ENCODE measurements around the gene DLX5. TPM values are rescaled to one million over a fixed set of nuclear protein-coding genes. Genes with fewer than 3 reads are reported as not detected.

The DLX5 gene
- total RNA-seq, 4 donors from 2014 or later: 14.2 to 39.4 (median 31.5) TPM

- Histone ChIP-seq H3K4me3 (peak within 1 kb of the TSS; percentile 49), H3K9me3 (no peaks in the 10 kb centered on the region), H3K36me3 (no peaks in the 10 kb centered on the region), H3K27me3 (peaks cover 100% of the 10 kb centered on the region), H3K27ac (no peak within 1 kb of the TSS), H3K4me1 (peaks cover 39% of the 10 kb centered on the region)
- DNase-seq (ENCODE audit: low spot score in 2 of 2): peak in 1 of 2 donors; percentile 76
- TF ChIP-seq POLR2A (IDR thresholded peaks at IDR 0.05): no peak
- TF ChIP-seq EP300 (IDR thresholded peaks at IDR 0.05): no peak
- TF ChIP-seq, protein P1, sequence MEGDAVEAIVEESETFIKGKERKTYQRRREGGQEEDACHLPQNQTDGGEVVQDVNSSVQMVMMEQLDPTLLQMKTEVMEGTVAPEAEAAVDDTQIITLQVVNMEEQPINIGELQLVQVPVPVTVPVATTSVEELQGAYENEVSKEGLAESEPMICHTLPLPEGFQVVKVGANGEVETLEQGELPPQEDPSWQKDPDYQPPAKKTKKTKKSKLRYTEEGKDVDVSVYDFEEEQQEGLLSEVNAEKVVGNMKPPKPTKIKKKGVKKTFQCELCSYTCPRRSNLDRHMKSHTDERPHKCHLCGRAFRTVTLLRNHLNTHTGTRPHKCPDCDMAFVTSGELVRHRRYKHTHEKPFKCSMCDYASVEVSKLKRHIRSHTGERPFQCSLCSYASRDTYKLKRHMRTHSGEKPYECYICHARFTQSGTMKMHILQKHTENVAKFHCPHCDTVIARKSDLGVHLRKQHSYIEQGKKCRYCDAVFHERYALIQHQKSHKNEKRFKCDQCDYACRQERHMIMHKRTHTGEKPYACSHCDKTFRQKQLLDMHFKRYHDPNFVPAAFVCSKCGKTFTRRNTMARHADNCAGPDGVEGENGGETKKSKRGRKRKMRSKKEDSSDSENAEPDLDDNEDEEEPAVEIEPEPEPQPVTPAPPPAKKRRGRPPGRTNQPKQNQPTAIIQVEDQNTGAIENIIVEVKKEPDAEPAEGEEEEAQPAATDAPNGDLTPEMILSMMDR (IDR thresholded peaks at IDR 0.05): no peak
- WGBS: 3% methylated on average over 44 of the region's 44 CpGs
Measured at GRCh38 chr7:97005183-97006054, 19.2 kb downstream of the DLX5 start, which contains the start of gene DLX6. DLX6 (plus strand) TSS chr7:97005553; CDS start chr7:97005978, 425 bp downstream.

DNA sequence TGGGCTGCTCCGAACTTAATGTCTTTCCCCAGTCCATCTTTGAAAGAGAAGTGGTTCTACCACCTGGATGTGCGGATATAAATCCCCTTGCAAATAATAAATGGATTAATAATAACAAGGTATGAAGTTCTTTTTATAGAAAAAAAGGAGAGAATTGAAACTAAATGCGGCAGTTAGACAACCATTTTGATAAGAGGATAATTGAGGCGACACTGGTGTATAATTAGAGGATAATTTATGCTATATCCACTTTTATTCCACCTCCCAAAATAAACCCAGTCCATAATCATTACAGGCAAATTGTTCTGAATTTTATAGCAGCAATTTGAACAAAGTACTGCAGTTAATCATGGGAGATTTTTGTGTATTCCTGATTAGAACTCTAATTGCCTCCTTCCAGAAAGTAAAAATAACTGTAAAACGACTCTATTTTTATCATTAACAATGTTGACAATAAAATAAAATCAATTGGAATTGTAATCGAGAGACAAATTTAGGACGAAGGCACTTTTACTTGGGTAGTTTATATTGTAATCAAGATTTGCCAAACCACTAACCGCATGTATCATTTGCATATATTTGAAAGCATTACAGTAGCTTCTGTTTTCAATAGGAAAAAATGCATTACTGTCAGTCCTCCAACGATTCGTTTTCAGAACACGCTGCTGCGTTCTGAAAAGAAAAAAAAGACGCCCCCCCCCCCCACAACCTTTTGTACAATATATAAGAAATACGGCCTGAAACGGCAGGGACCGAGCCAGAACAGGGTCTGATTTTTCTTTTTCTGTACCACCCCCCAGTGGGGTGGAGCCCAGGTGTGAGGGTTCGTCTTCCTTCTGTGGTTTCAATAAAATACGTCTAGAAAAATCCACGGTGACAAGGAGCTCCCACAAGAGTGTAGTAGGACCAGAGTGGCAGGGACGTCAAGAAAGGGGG lies 20.1 kb downstream of the DLX5 start:
- H3K36me3 ChIP-seq: no peaks in the 10 kb centered on the region
- H3K27ac ChIP-seq: no peak overlapping the region
- TF ChIP-seq EP300 (IDR thresholded peaks at IDR 0.05) (no peak), POLR2A (IDR thresholded peaks at IDR 0.05) (no peak), POLR2AphosphoS5 (IDR thresholded peaks at IDR 0.05) (no peak)
- TF ChIP-seq, protein P1 (IDR thresholded peaks at IDR 0.05): no peak
- DNase-seq (ENCODE audit: low spot score in 2 of 2): no peak
- H3K27me3 ChIP-seq: peaks cover 100% of the 10 kb centered on the region
- peaks cover 39% of the 10 kb centered on the region for H3K4me1 ChIP-seq
- no peaks in the 10 kb centered on the region for H3K9me3 ChIP-seq
- H3K4me3 ChIP-seq: peak overlapping the region; percentile 49
- WGBS: 10% methylated on average over 20 of the region's 20 CpGs

GRCh38 chr7:97003262-97004246 lies 21.1 kb downstream of the DLX5 start:
- no peak for DNase-seq (ENCODE audit: low spot score in 2 of 2)
- 11% methylated on average over 37 of the region's 49 CpGs for WGBS
- TF ChIP-seq POLR2AphosphoS5 (IDR thresholded peaks at IDR 0.05) (no peak), POLR2A (IDR thresholded peaks at IDR 0.05) (no peak), EP300 (IDR thresholded peaks at IDR 0.05) (no peak)
- TF ChIP-seq, protein P1 (IDR thresholded peaks at IDR 0.05): no peak
- H3K27me3 ChIP-seq: peaks cover 100% of the 10 kb centered on the region
- no peaks in the 10 kb centered on the region for H3K9me3 ChIP-seq
- H3K4me3 ChIP-seq: no peak overlapping the region
- H3K36me3 ChIP-seq: no peaks in the 10 kb centered on the region
- no peak overlapping the region for H3K27ac ChIP-seq
- peaks cover 41% of the 10 kb centered on the region for H3K4me1 ChIP-seq

GRCh38 chr7:97002555-97003261 lies 21.9 kb downstream of the DLX5 start:
- TF ChIP-seq, protein P1 (IDR thresholded peaks at IDR 0.05): no peak
- TF ChIP-seq POLR2A (IDR thresholded peaks at IDR 0.05) (no peak), EP300 (IDR thresholded peaks at IDR 0.05) (no peak), POLR2AphosphoS5 (IDR thresholded peaks at IDR 0.05) (no peak)
- peaks cover 48% of the 10 kb centered on the region for H3K4me1 ChIP-seq

More at GRCh38 chr7:97002555-97003261, 21.9 kb downstream of the DLX5 start:
- DNase-seq (ENCODE audit: low spot score in 2 of 2): no peak
- 24% methylated on average over 22 of the region's 22 CpGs for WGBS
- Histone ChIP-seq H3K36me3 (no peaks in the 10 kb centered on the region), H3K27me3 (peaks cover 100% of the 10 kb centered on the region), H3K9me3 (no peaks in the 10 kb centered on the region), H3K27ac (no peak overlapping the region), H3K4me3 (no peak overlapping the region)

Measured in suprapubic skin (tissue), 4 donors.